GM21529 (cell line): ENCODE measurements around the gene WDR18.

Source experiments
- ATAC-seq: cut with Tn5 transposase; IDR thresholded peaks from one replicate; pipeline ENCODE4 v1.9.1; 2021; ENCODE audit not compliant: unreplicated experiment

The WDR18 gene

DNA sequence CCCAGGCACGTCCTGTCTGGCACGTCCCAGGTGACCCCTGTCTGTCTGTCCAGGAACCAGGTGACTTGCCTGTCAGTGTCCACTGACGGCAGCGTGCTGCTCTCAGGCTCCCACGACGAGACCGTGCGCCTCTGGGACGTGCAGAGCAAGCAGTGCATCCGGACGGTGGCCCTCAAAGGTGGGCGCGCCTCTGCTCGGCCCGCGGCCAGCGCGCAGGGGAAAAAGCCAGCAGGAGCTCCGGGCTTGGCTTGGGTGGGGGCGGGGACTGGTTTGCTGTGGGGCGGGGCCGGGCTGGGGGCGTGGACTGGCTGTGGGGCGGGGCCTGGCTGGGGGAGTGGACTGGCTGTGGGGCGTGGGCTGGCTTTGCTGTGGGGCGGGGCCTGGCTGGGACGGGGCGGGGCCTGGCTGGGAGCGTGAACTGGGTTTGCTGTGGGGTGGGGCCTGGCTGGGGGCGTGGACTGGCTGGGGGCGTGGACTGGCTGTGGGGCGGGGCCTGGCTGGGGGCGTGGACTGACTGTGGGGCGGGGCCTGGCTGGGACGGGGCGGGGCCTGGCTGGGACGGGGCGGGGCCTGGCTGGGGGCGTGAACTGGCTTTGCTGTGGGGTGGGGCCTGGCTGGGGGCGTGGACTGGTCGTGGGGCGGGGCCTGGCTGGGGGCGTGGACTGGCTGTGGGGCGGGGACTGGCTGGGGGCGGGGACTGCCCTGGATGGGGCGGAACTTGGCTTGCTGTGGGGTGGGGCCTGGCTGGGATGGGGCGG is 7.2 kb downstream of the WDR18 start:
- ATAC-seq, result no peak

DNA sequence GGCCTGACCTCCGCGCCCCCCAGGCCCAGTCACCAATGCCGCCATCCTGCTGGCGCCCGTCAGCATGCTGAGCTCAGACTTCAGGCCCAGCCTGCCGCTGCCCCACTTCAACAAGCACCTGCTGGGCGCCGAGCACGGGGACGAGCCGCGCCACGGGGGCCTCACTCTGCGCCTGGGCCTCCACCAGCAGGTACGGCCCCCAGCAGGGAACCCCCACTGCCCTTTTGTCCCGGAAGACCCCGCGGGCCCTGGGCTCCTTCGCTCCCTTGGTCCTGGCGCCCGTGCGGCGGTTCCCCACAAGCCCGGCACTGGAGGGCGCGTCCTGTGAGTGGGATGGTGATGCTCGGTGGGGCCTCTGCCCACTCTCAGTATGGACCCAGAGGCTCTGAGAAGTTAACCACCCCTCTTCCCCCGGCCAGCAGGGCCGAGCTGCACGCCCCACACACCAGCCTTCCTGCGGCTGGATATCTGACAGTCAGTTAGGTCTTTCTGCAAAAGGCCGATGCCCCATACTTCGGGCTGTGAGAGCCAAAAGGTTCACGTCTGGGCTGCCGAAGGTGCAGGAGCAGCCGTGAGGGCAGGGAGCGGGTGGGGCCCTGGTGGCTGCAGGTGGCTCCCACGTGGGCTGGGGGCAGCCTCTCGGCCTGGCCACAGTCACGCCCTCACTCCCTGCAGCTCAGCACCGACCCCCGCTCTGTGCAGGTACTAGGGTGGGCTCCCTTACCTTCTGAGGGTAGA is 8.0 kb downstream of the WDR18 start:
- no peak for ATAC-seq

DNA sequence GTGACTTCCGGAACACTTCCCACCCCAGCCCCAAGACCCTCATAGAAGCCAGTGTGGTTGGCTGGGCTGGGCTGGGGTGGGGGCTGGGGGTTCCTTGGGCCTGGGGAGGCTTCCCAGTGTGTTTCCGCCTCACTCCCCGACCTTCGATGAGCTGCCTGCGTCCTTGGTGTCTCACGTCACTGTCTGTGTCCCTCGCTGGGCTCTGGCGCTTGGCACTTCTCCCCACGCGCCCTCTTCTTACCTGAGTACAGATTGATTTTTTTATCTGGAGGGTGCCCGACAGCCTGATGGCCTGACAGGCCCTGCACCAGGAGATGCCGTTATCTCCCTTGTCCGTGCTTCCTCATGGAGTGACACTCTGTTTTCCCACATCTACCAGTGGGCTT is 8.5 kb downstream of the WDR18 start:
- no peak for ATAC-seq

GRCh38 chr19:993361-993830 is 9.3 kb downstream of the WDR18 start:
- no peak for ATAC-seq

GRCh38 chr19:993831-994393 is 9.8 kb downstream of the WDR18 start:
- no peak for ATAC-seq

GRCh38 chr19:994516-994915 is 10.4 kb downstream of the WDR18 start:
- ATAC-seq, result no peak

DNA sequence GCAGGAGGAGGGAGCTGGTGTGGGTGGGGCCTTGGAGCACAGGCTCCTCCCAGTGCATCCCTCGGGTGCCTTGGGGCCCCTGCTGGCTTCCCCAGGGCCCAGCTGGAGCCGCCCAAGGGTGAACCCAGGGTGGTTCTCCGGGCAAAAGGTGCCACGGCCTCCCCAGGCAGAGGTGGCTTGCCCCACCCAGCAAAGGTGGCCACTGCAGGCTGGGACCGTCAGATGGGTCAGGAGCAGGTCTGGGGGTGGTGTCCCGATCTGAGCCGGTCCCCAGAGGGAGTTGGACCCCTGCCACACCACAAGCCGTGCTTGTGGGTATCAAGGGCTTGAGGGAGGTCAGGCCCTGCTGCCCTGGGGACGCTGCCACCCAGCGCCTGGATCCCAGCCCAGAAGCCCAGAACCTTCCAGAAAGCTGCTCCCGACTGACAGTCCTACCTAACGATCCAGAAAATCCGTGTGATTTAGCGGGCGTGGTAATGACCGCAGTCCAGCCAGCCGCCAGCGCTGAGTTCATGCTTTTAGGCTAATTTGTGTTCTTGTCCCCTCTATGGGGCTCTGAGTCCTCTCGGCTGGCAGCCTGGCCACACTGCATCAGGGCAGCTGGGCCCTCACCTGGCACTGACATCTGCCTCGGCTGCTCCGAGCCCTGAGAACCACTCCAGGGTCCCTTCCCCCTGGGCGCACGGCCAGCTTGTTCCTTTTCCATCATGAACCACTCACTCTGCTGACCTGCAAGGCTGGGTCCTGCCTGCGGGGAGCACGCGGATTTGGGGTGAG is 11.1 kb downstream of the WDR18 start:
- no peak for ATAC-seq

GRCh38 chr19:996051-996838 is 12.1 kb downstream of the WDR18 start:
- ATAC-seq, result no peak

DNA sequence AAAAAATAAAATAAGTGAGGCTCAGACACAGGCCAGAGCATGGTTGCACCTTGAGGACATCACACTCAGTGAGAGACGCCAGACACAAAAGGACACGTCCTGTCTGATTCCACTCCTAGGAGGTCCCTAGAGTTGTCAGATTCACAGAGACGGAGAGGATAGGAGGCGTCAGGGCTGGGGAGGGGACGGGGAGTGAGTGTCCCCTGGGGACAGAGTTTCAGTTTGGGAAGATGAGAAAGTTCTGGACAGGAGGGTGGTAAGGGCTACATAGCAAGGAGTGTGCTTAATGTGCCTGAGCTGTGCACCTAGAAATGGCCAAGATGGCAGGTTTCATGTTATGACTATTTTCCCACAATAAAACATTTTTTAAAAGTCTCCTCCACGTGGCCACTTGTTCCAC is 13.9 kb downstream of the WDR18 start:
- ATAC-seq, result no peak

DNA sequence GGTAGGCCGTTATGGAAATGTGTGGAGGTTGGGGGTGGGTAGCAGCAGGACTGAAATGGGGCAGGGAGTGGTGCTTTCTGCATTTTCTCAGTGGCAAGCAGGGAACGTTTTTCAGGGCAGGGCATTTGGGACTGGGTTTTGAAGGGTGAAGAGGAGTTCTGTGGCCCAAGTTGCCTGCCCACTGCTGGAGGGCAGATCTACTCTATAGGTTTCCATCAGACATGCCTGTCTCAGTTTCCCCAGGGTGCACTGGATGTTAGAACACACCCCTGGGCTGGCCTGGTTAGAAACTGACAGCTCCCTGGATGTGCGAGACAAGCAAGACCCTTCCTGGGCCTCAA is 15.2 kb downstream of the WDR18 start:
- no peak for ATAC-seq

DNA sequence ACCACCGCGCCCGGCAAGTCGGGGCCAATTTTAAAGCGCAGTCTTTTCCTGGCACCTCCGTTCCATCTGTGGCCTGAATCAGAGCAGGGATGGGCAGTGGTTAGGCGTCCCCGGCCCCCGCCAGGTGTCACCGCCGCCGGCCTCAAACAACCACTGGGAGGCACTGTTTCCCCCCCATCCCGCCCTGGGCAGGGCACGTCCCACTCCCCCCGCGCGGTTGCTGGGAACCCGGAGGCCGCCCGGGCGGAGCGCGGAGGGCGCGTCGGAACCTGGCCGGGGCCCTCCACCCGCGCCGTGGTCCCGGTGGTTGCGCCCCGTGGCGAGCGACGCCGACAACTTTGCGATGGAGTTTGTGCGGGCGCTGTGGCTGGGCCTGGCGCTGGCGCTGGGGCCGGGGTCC is 15.9 kb downstream of the WDR18 start, which contains the start of gene GRIN3B:
Gene GRIN3B (plus strand): TSS at position 325 of the 400 bp plus-strand sequence. CDS start 19 bp downstream, at position 344.
- no peak for ATAC-seq

DNA sequence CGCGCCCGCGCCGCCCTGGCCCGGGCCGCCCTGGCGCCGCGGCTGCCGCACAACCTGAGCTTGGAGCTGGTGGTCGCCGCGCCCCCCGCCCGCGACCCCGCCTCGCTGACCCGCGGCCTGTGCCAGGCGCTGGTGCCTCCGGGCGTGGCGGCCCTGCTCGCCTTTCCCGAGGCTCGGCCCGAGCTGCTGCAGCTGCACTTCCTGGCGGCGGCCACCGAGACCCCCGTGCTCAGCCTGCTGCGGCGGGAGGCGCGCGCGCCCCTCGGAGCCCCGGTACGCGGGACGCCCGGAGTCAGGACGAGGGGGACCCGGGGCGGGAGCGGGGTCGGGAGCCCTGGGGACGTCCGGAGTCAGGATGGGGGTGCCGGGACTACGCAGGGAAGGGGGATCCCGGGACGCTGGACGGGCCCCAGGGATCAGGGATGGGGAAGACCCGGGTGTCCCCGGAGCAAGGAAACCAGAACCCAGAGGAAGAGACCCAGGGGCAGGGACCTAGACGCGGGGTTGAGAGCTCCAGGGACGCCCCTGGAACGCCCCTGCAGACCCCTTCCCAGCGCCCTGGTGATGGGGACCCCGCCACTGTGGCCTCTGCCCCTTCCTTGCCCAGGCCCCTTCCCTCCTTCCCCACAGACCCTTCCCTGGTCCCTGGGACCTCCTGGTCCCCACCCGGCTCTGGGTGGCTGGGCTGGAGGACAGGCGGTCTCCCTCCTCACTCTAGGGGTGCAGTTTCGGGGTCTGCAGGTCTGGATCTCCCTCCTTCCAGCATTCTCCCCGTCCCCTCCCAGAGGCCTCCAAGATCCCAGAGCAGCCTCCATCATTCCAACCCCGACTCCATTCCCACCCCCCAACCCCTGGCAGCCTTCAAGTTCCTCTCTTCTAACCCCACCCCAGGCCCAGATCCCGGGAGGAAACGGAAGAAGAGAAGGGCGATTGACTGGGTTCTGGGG is 16.7 kb downstream of the WDR18 start:
- ATAC-seq, result no peak

- ATAC-seq, result no peak
These were observed 17.5 kb downstream of the WDR18 start for GRCh38 chr19:1001538-1002166.

GRCh38 chr19:1002600-1002999 is 18.5 kb downstream of the WDR18 start:
- no peak for ATAC-seq

DNA sequence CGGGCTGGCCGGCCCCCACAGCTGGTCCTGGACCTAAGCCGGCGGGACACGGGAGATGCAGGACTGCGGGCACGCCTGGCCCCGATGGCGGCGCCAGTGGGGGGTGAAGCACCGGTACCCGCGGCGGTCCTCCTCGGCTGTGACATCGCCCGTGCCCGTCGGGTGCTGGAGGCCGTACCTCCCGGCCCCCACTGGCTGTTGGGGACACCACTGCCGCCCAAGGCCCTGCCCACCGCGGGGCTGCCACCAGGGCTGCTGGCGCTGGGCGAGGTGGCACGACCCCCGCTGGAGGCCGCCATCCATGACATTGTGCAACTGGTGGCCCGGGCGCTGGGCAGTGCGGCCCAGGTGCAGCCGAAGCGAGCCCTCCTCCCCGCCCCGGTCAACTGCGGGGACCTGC is 19.1 kb downstream of the WDR18 start:
- ATAC-seq, result no peak

- no peak for ATAC-seq
These were observed 20.2 kb downstream of the WDR18 start for GRCh38 chr19:1004204-1004802.

GRCh38 chr19:1004803-1005664 is 20.9 kb downstream of the WDR18 start:
- ATAC-seq, result no peak
